Left forelimb (tissue), 1 donor: Measurements from ENCODE around the gene TMEM259.

ENCODE experiments used
- DNase-seq: peaks from one replicate; pipeline ENCODE4 v3.0.0-alpha.2; 2018; ENCODE audit warnings: low spot score

The TMEM259 gene

GRCh38 chr19:1055028-1055425 lies 34.1 kb upstream of the TMEM259 start:
- DNase-seq: no peak

GRCh38 chr19:1054102-1055027 lies 33.4 kb upstream of the TMEM259 start:
- no peak for DNase-seq

GRCh38 chr19:1053176-1054101 lies 32.5 kb upstream of the TMEM259 start:
- DNase-seq: no peak

GRCh38 chr19:1052349-1052975 lies 31.5 kb upstream of the TMEM259 start:
- no peak for DNase-seq

- DNase-seq: no peak
Measured at GRCh38 chr19:1051791-1052190, 30.9 kb upstream of the TMEM259 start.

GRCh38 chr19:1050989-1051788 lies 30.3 kb upstream of the TMEM259 start:
- DNase-seq: no peak

- DNase-seq: no peak
Measured at GRCh38 chr19:1049800-1050199, 28.9 kb upstream of the TMEM259 start.

GRCh38 chr19:1049106-1049505 lies 28.2 kb upstream of the TMEM259 start:
- DNase-seq: no peak

GRCh38 chr19:1047696-1048147 lies 26.8 kb upstream of the TMEM259 start:
- DNase-seq: no peak

- no peak for DNase-seq
Measured at GRCh38 chr19:1046836-1047695, 26.1 kb upstream of the TMEM259 start.

GRCh38 chr19:1046117-1046626 lies 25.2 kb upstream of the TMEM259 start:
- DNase-seq: no peak

GRCh38 chr19:1045247-1045603 lies 24.3 kb upstream of the TMEM259 start:
- DNase-seq: no peak

- DNase-seq: no peak
Measured at GRCh38 chr19:1042689-1043511, 22.0 kb upstream of the TMEM259 start.

GRCh38 chr19:1041835-1042685 lies 21.1 kb upstream of the TMEM259 start:
- no peak for DNase-seq

- no peak for DNase-seq
Measured at GRCh38 chr19:1041272-1041834, 20.4 kb upstream of the TMEM259 start.

- peak; percentile 85 for DNase-seq
Measured at GRCh38 chr19:1040476-1041271, 19.8 kb upstream of the TMEM259 start.
